Ectodermal cell (in vitro differentiated cells): ENCODE measurements around the gene SNRNP35.
"Not testable (repeated sequence)": the region's sequence is repeated elsewhere in the genome, so short reads cannot be mapped to it uniquely, and the experiment has no call there.

Source experiments
- H3K27ac ChIP-seq: 2 replicates; pipeline ENCODE4 v1.7.0; 2013; ENCODE audit warnings: mild to moderate bottlenecking, low read depth, low read length; ENCODE audit not compliant: insufficient read depth, poor library complexity, severe bottlenecking
- H3K27me3 ChIP-seq: 2 replicates; pipeline ENCODE4 v1.7.0; 2013; ENCODE audit warnings: mild to moderate bottlenecking, low read length; ENCODE audit not compliant: insufficient read depth, control insufficient read depth, poor library complexity, severe bottlenecking
- H3K36me3 ChIP-seq: one replicate; pipeline ENCODE4 v1.7.0; 2013; ENCODE audit warnings: low read length; ENCODE audit not compliant: control insufficient read depth, insufficient read depth
- H3K4me1 ChIP-seq: one replicate; pipeline ENCODE4 v1.7.0; 2013; ENCODE audit warnings: low read length; ENCODE audit not compliant: control insufficient read depth, insufficient read depth
- H3K4me3 ChIP-seq: 2 replicates; pipeline ENCODE4 v1.7.0; 2013; ENCODE audit warnings: low read depth, low read length, control low read depth; ENCODE audit not compliant: insufficient read depth
- H3K9me3 ChIP-seq: 2 replicates; pipeline ENCODE4 v1.7.0; 2013; ENCODE audit warnings: mild to moderate bottlenecking, low read length, moderate library complexity; ENCODE audit not compliant: control insufficient read depth
- WGBS, 2 experiments: methylation state at CpG; one replicate each; pipeline ENCODE4 v1.1.7; 2013; ENCODE audit warnings: missing lambda C conversion rate in 2 of 2; 5-methylcytosine and 5-hydroxymethylcytosine counted together

Gene SNRNP35

GRCh38 chr12:123499332-123499731 lies 41.4 kb downstream of the SNRNP35 start:
- no peak overlapping the region for H3K27ac ChIP-seq

GRCh38 chr12:123502163-123502704 lies 44.3 kb downstream of the SNRNP35 start:
- Histone ChIP-seq H3K9me3 (no peaks in the 10 kb centered on the region), H3K36me3 (peaks cover 8% of the 10 kb centered on the region), H3K4me3 (no peak overlapping the region), H3K27me3 (no peaks in the 10 kb centered on the region), H3K27ac (peak overlapping the region; percentile 63), H3K4me1 (no peaks in the 10 kb centered on the region)
- 64% methylated on average over 12 of the region's 12 CpGs for WGBS, 2 experiments

More at GRCh38 chr12:123499332-123499731, 41.4 kb downstream of the SNRNP35 start:
- Histone ChIP-seq H3K4me1 (no peaks in the 10 kb centered on the region), H3K9me3 (no peaks in the 10 kb centered on the region), H3K36me3 (peaks cover 8% of the 10 kb centered on the region), H3K4me3 (no peak overlapping the region), H3K27me3 (no peaks in the 10 kb centered on the region)
- 93% methylated on average over 16 of the region's 16 CpGs for WGBS, 2 experiments

- no peaks in the 10 kb centered on the region for H3K27me3 ChIP-seq
- H3K36me3 ChIP-seq, result peaks cover 1% of the 10 kb centered on the region
- H3K27ac ChIP-seq, result no peak overlapping the region
- H3K4me1 ChIP-seq, result no peaks in the 10 kb centered on the region
- no peak overlapping the region for H3K4me3 ChIP-seq
- H3K9me3 ChIP-seq, result no peaks in the 10 kb centered on the region
- 94 to 95% methylated on average over 17 of the region's 17 CpGs for WGBS, 2 experiments
Observed at GRCh38 chr12:123506059-123506842, 48.3 kb downstream of the SNRNP35 start.

GRCh38 chr12:123506843-123507236 lies 48.9 kb downstream of the SNRNP35 start:
- H3K36me3 ChIP-seq, result peaks cover 4% of the 10 kb centered on the region
- H3K27ac ChIP-seq, result no peak overlapping the region
- H3K4me3 ChIP-seq, result no peak overlapping the region
- 92 to 97% methylated on average over 6 of the region's 6 CpGs for WGBS, 2 experiments
- H3K27me3 ChIP-seq, result no peaks in the 10 kb centered on the region
- H3K4me1 ChIP-seq, result no peaks in the 10 kb centered on the region
- H3K9me3 ChIP-seq, result no peaks in the 10 kb centered on the region

- Histone ChIP-seq H3K4me3 (no peak overlapping the region), H3K36me3 (peaks cover 4% of the 10 kb centered on the region), H3K9me3 (no peaks in the 10 kb centered on the region), H3K27me3 (no peaks in the 10 kb centered on the region), H3K4me1 (no peaks in the 10 kb centered on the region), H3K27ac (peak overlapping the region; percentile 55)
- WGBS, 2 experiments, result 90 to 92% methylated on average over 26 of the region's 26 CpGs
Observed at GRCh38 chr12:123512838-123513665, 55.1 kb downstream of the SNRNP35 start.

- H3K27ac ChIP-seq, result no peak overlapping the region
- H3K36me3 ChIP-seq, result peaks cover 4% of the 10 kb centered on the region
Observed at GRCh38 chr12:123513805-123514204, 55.9 kb downstream of the SNRNP35 start.

GRCh38 chr12:123514582-123515221 lies 56.8 kb downstream of the SNRNP35 start:
- not testable (repeated sequence) for H3K9me3 ChIP-seq, H3K36me3 ChIP-seq, H3K27ac ChIP-seq, H3K4me1 ChIP-seq, H3K4me3 ChIP-seq, H3K27me3 ChIP-seq
- 100% methylated on average over 1 of the region's 1 CpG; no CpG with 5 or more reads in 1 of the 2 experiments for WGBS, 2 experiments

More at GRCh38 chr12:123513805-123514204, 55.9 kb downstream of the SNRNP35 start:
- H3K4me3 ChIP-seq, result no peak overlapping the region
- H3K27me3 ChIP-seq, result no peaks in the 10 kb centered on the region
- H3K9me3 ChIP-seq, result no peaks in the 10 kb centered on the region
- no peaks in the 10 kb centered on the region for H3K4me1 ChIP-seq
- WGBS, 2 experiments, result 94 to 95% methylated on average over 13 of the region's 13 CpGs

- WGBS, 2 experiments, result 73 to 76% methylated on average over 11 of the region's 11 CpGs
- no peak overlapping the region for H3K27ac ChIP-seq
- H3K36me3 ChIP-seq, result peaks cover 10% of the 10 kb centered on the region
- H3K4me1 ChIP-seq, result no peaks in the 10 kb centered on the region
- H3K27me3 ChIP-seq, result no peaks in the 10 kb centered on the region
- H3K4me3 ChIP-seq, result no peak overlapping the region
- H3K9me3 ChIP-seq, result no peaks in the 10 kb centered on the region
Observed at GRCh38 chr12:123516216-123516780, 58.4 kb downstream of the SNRNP35 start.
